GM19099 (cell line): ENCODE results near the gene CABCOCO1.

Experiments
- POLR2A ChIP-seq: IDR thresholded peaks from 3 replicates; pipeline ENCODE4 v1.6.1; 2011; ENCODE audit warnings: low read depth; ENCODE audit not compliant: insufficient read length; ENCODE audit errors: extremely low read depth

The CABCOCO1 gene

GRCh38 chr10:61732629-61733278 is 70.0 kb downstream of the CABCOCO1 start:
- no peak for TF ChIP-seq POLR2A

DNA sequence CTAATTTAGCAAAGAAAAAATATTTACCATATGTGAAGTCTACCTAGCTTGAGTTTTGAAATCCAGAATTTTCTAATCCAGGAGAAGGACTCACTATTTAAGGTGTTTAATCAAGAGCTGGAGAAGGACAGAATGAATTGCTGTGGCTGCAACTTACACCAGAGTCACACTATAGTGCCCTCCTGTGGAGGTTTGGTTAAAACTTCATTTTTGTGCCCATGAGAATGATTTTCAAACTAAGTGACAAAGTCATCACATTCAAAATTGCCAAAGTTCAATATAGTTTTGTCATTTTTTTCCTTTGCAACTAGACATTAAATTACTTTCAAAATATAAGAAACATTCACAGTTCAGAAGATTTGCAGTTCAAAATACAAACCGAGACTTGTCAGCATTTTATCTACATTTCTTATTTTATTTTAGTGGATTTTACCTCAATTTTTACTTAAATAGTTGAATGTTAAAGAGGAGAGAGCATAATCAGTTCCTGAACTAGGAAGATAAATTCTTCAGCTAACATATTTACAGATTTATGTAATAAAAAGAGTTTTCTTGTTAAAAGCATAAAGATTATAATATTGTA is 70.7 kb downstream of the CABCOCO1 start:
- no peak for TF ChIP-seq POLR2A

GRCh38 chr10:61735882-61736281 is 73.2 kb downstream of the CABCOCO1 start:
- no peak for TF ChIP-seq POLR2A

GRCh38 chr10:61742812-61743211 is 80.1 kb downstream of the CABCOCO1 start:
- no peak for TF ChIP-seq POLR2A

GRCh38 chr10:61744469-61744868 is 81.7 kb downstream of the CABCOCO1 start:
- TF ChIP-seq POLR2A = no peak

GRCh38 chr10:61746377-61746776 is 83.6 kb downstream of the CABCOCO1 start:
- TF ChIP-seq POLR2A = no peak

DNA sequence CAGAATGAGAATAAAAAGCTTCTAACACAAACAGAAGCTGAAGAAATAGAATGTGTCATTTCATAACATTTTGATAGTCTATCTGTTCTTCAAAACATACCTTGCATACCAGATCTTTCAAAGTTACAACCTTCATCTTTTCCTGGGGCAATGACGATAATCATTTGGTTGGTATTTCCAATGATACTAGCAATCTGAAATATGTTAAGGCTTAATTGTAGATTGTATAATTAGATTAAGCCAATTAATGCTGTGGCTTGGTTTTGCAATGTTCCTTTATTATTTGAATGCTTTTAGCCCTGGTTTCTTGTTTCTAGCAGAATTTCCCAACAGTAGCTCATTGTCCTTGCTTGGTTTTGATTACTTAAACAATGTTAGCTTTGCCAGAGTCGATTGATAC is 84.6 kb downstream of the CABCOCO1 start:
- TF ChIP-seq POLR2A = no peak

- TF ChIP-seq POLR2A = no peak
Observed at GRCh38 chr10:61749291-61749690, 86.6 kb downstream of the CABCOCO1 start.

- TF ChIP-seq POLR2A = no peak
Observed at GRCh38 chr10:61750943-61751471, 88.3 kb downstream of the CABCOCO1 start.

DNA sequence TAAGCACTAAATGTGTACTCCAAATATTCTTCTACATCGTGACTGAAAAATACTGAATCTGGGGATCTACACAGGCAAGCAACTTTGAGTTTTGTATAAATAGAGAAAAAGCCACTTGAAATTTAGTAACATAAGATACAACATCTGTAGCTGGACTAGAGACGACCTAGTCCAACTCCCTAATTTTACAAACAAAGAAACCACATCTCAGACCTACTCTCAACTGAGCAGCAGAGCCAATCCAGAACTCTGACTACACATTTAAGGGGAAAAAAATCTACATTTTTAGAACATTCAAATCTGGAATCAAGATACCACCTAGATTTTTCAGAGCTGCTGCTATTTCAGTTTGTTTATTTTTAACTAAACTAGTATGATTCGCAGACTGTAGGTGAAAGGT is 88.9 kb downstream of the CABCOCO1 start:
- TF ChIP-seq POLR2A = no peak

DNA sequence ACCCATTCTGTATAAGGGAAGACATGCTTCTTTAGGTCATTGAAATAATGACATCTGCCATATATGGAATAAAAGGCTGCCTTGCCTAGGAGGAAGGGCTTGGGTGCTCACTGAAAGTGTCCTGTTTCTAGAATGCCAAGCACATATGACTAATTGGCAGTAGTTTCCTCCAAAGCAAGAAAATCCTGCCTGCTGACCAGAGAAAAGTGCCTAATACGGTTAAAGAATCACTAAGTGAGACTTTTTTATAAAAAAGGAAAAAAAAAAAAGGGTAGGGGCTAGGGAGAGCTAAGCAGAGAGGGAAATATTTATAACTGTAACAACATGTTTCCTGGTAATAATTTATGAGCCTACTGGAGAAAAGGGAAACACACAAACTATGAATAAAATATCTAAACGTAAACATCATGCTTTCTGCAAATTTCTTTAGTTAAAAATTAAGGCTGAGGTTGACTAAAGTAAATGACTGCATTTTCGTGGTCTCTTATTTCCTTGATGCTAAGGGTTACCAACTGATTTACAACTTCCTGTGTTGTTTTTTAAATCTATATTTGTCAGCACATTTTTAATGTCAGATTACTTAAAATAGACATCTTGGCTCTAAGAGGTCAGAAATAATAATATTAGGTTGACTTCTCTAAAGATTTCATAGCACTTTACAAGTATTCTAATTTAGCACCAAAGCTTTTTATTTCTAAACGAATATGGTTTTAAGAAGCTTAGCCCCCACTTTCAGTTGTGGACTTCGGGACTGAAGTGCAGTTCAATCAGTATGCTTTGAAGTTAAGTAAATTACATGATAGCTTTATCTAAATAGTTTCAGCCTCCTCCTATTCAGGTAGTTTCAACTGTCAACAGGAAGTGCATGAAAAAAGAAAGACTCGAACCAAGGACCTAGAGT is 89.6 kb downstream of the CABCOCO1 start:
- no peak for TF ChIP-seq POLR2A

DNA sequence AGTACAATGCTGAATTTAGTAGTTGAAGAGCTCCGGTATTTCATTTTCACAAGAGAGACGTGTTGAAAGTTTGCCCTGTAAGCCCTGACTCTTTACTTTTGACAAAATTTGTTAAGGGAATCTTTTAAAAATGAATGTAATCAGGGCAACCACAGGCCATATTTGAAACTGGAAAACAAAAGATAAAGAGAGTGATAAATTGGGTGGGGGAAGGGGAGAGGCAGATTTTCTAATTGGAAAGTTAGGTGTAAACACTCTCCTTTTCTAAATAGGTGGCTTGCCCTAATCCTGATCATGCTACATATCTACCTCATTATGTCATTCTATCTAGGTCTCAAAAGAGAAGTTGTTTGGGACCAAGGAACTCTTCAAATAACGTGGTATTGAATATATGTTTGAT is 90.7 kb downstream of the CABCOCO1 start:
- no peak for TF ChIP-seq POLR2A

GRCh38 chr10:61754587-61755550 is 92.1 kb downstream of the CABCOCO1 start:
- no peak for TF ChIP-seq POLR2A

DNA sequence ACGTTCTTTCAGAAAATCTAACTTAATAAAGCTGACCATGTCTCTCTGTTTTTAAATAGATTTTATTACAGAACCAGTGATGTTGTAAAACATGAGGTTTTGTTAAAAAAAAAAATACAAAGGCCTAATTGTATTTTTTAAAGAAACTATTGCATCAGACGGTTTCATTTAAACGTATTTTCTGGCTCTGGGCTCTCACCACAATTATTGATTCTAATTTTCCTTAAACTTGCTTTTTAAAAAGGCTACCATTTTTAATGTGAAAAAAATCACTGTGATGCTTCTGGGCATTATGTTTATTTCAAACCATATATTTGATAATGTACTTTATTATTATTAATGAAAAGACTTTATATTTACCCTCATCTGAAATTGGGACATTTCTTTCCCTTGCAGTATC is 94.3 kb downstream of the CABCOCO1 start:
- no peak for TF ChIP-seq POLR2A
